ENCODE data around the gene PUDP. TPM values are rescaled to one million over a fixed set of nuclear protein-coding genes. Genes with fewer than 3 reads are reported as not detected.

The PUDP gene
- total and polyA plus RNA-seq, 10 donors, result 9.2 to 27.2 (median 21.1) TPM

DNA sequence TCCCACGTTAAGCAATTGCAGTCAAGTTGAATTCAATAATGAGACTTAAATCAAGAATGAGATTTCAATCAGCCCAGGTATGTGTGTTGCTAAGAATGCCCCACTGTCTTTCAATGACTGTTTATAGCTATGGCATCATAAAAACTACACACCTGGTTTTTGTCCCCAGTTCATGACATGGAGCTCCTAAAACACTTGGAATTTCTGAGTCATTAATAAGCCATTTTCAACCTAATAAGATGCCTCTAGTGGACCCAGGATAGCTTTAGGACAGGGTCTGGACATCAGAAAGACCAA lies 73.1 kb downstream of the PUDP start:
- H3K4me1 ChIP-seq, result peaks cover 0 to 9% (median 0%) of the 10 kb centered on the region in 6 donors
- H3K9me3 ChIP-seq, result no peaks in the 10 kb centered on the region
- H3K36me3 ChIP-seq, result peaks cover 0 to 35% (median 3%) of the 10 kb centered on the region in 6 donors
- TF ChIP-seq POLR2A (IDR thresholded peaks at IDR 0.05) (no peak), POLR2AphosphoS5 (IDR thresholded peaks at IDR 0.05) (no peak)
- TF ChIP-seq, protein P1, sequence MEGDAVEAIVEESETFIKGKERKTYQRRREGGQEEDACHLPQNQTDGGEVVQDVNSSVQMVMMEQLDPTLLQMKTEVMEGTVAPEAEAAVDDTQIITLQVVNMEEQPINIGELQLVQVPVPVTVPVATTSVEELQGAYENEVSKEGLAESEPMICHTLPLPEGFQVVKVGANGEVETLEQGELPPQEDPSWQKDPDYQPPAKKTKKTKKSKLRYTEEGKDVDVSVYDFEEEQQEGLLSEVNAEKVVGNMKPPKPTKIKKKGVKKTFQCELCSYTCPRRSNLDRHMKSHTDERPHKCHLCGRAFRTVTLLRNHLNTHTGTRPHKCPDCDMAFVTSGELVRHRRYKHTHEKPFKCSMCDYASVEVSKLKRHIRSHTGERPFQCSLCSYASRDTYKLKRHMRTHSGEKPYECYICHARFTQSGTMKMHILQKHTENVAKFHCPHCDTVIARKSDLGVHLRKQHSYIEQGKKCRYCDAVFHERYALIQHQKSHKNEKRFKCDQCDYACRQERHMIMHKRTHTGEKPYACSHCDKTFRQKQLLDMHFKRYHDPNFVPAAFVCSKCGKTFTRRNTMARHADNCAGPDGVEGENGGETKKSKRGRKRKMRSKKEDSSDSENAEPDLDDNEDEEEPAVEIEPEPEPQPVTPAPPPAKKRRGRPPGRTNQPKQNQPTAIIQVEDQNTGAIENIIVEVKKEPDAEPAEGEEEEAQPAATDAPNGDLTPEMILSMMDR (IDR thresholded peaks at IDR 0.05 in 8 of 11, conservative IDR thresholded peaks at IDR 0.05 in 3 of 11), result no peak
- H3K4me3 ChIP-seq, result no peak overlapping the region
- no peaks in the 10 kb centered on the region for H3K27me3 ChIP-seq (replicated peaks in 1 of 7)
- intact Hi-C loops (cut with DNase I; ENCODE audit: low total_unique reads), result no loop called here
- WGBS, 5 donors, result 67 to 96% (median 79%) methylated on average over 1 of the region's 1 CpG
- DNase-seq, result no peak
- no peak overlapping the region for H3K27ac ChIP-seq

DNA sequence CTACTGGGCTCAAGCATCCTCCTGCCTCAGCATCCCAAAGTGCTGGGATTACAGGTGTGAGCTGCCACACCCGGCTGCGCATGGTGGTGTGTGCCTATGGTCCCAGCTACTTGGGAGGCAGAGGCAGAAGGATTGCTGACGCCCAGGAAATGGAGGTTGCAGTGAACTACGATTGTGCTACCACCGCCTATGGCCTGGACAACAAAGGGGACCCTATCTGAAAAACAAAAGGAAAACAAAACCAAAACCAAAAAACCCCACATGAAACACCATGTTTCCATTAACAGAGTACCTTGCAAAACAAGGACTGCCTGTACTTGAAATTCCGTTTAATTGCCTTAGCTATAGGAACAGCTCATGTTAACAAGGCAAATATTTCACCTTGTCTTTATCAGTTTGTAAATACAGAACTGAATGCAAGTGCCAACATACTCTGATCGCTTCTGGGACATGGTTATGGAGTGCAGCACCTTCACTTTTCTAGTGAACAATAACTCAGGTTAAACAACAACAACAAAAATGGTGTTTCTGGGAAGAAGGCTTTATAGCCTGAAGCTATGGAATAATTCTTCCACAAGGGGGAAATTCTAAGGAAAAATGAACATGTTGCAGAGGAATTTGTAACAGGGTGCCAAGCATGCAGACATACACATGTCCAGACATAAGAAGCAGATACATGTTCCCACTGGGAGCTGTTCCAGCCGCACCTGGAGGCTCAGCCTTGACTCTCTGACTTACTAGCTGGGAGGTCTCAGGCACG lies 73.6 kb downstream of the PUDP start:
- Histone ChIP-seq H3K4me3 (no peak overlapping the region), H3K9me3 (no peaks in the 10 kb centered on the region), H3K27me3 (replicated peaks in 1 of 7) (no peaks in the 10 kb centered on the region), H3K27ac (no peak overlapping the region), H3K4me1 (peaks cover 0 to 14% (median 0%) of the 10 kb centered on the region in 6 donors), H3K36me3 (peaks cover 0 to 35% (median 3%) of the 10 kb centered on the region in 6 donors)
- TF ChIP-seq POLR2A (IDR thresholded peaks at IDR 0.05), result no peak
- TF ChIP-seq, protein P1 (IDR thresholded peaks at IDR 0.05 in 8 of 11, conservative IDR thresholded peaks at IDR 0.05 in 3 of 11), result no peak
- no peak for TF ChIP-seq POLR2AphosphoS5 (IDR thresholded peaks at IDR 0.05)
- intact Hi-C loops (cut with DNase I; ENCODE audit: low total_unique reads), result no loop called here
- WGBS, 5 donors, result 81 to 90% (median 89%) methylated on average over 7 to 9 of the region's 9 CpGs
- no peak for DNase-seq

DNA sequence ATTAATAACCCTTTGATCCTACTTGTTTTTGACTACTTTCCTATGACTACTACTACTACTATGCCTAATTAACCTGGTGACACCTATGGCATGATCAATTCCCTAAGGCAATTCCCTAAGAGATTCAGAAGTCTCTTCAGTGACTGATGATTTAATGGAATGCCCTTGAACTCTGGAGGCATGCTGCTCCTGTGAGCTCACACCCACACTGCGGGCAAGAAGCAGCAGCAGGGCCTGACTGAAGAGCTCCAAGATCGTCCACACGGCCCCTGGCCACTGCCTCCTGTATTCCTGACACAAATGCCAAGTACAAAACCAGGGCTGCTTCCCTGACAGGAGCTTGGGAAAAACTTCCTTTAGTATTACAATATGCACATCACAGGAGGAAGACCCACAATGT lies 74.6 kb downstream of the PUDP start:
- Histone ChIP-seq H3K9me3 (no peaks in the 10 kb centered on the region), H3K27me3 (replicated peaks in 1 of 7) (no peaks in the 10 kb centered on the region), H3K36me3 (peaks cover 0 to 35% (median 3%) of the 10 kb centered on the region in 6 donors), H3K4me3 (no peak overlapping the region), H3K4me1 (peaks cover 0 to 20% (median 2%) of the 10 kb centered on the region in 6 donors), H3K27ac (no peak overlapping the region)
- DNase-seq, result no peak
- intact Hi-C loops (cut with DNase I; ENCODE audit: low total_unique reads), result no loop called here
- 70 to 100% (median 73%) methylated on average over 1 to 3 of the region's 3 CpGs for WGBS, 5 donors
- no peak for TF ChIP-seq POLR2A (IDR thresholded peaks at IDR 0.05)
- no peak for TF ChIP-seq POLR2AphosphoS5 (IDR thresholded peaks at IDR 0.05)
- TF ChIP-seq, protein P1 (IDR thresholded peaks at IDR 0.05 in 8 of 11, conservative IDR thresholded peaks at IDR 0.05 in 3 of 11), result no peak

DNA sequence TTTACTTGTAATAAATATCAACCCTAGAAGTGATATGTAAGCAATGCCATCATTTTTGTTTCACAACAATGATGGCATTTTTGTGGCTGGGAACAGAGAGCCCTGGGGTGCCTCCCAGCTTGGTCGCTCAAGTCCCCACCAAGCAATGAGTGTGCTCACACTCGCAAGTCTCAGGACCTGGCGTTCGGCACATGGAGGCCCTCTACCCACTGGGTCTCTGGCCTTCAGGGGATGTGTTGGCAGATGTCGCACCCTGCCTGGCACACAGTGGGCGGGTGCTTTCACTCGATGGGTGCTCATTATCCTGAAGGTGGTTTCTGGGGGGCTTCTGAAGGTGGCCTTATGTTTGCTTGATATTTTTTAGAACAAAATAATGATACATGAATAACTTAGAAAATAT lies 75.1 kb downstream of the PUDP start:
- 93 to 100% (median 97%) methylated on average over 2 to 7 of the region's 7 CpGs for WGBS, 5 donors
- TF ChIP-seq POLR2A (IDR thresholded peaks at IDR 0.05) (no peak), POLR2AphosphoS5 (IDR thresholded peaks at IDR 0.05) (no peak)
- TF ChIP-seq, protein P1 (IDR thresholded peaks at IDR 0.05 in 8 of 11, conservative IDR thresholded peaks at IDR 0.05 in 3 of 11), result no peak
- Histone ChIP-seq H3K4me1 (peaks cover 0 to 20% (median 2%) of the 10 kb centered on the region in 6 donors), H3K4me3 (no peak overlapping the region), H3K27ac (no peak overlapping the region), H3K36me3 (peaks cover 0 to 40% (median 3%) of the 10 kb centered on the region in 6 donors), H3K9me3 (no peaks in the 10 kb centered on the region), H3K27me3 (replicated peaks in 1 of 7) (no peaks in the 10 kb centered on the region)
- intact Hi-C loops (cut with DNase I; ENCODE audit: low total_unique reads), result no loop called here
- no peak for DNase-seq

Measured in spleen (tissue), 11 donors.